Epithelial cell of proximal tubule (primary cell): ENCODE data around the gene ZNF609. TPM values are rescaled to one million over a fixed set of nuclear protein-coding genes. Genes with fewer than 3 reads are reported as not detected.
A peak's percentile ranks its signal among the peaks of the same experiment; 100 is the strongest.

Experiments
- DNase-seq: peaks from one replicate; pipeline ENCODE4 v3.0.0-alpha.2; 2011; ENCODE audit warnings: low read depth
- H3K4me3 ChIP-seq: 2 replicates; pipeline ENCODE4 v1.5.1; 2011; ENCODE audit warnings: low read depth, mild to moderate bottlenecking, low read length
- total RNA-seq: library from RNA; depleted of rRNA; stranded (reverse); fragments of >200 nt; gene quantifications from 2 replicates; pipeline ENCODE4 v1.2.3, GENCODE V29; 2015
- TF ChIP-seq, protein P1 (sequence below): conservative IDR thresholded peaks from 2 replicates; pipeline ENCODE4 v1.5.1; 2012; ENCODE audit warnings: low read depth, mild to moderate bottlenecking, low read length

Gene ZNF609
- total RNA-seq, 1 donor from 2014 or later: 11.0 TPM

GRCh38 chr15:64502551-64502950 is 42.2 kb downstream of the ZNF609 start:
- TF ChIP-seq, protein P1, sequence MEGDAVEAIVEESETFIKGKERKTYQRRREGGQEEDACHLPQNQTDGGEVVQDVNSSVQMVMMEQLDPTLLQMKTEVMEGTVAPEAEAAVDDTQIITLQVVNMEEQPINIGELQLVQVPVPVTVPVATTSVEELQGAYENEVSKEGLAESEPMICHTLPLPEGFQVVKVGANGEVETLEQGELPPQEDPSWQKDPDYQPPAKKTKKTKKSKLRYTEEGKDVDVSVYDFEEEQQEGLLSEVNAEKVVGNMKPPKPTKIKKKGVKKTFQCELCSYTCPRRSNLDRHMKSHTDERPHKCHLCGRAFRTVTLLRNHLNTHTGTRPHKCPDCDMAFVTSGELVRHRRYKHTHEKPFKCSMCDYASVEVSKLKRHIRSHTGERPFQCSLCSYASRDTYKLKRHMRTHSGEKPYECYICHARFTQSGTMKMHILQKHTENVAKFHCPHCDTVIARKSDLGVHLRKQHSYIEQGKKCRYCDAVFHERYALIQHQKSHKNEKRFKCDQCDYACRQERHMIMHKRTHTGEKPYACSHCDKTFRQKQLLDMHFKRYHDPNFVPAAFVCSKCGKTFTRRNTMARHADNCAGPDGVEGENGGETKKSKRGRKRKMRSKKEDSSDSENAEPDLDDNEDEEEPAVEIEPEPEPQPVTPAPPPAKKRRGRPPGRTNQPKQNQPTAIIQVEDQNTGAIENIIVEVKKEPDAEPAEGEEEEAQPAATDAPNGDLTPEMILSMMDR: no peak
- H3K4me3 ChIP-seq: no peak overlapping the region
- no peak for DNase-seq

GRCh38 chr15:64503197-64503596 is 42.8 kb downstream of the ZNF609 start:
- TF ChIP-seq, protein P1: no peak
- DNase-seq: no peak
- no peak overlapping the region for H3K4me3 ChIP-seq

GRCh38 chr15:64503640-64504039 is 43.3 kb downstream of the ZNF609 start:
- H3K4me3 ChIP-seq: no peak overlapping the region
- no peak for DNase-seq
- TF ChIP-seq, protein P1: no peak

GRCh38 chr15:64507293-64507802 is 47.0 kb downstream of the ZNF609 start:
- TF ChIP-seq, protein P1: no peak
- H3K4me3 ChIP-seq: no peak overlapping the region
- DNase-seq: peak; percentile 73

- no peak for DNase-seq
- H3K4me3 ChIP-seq: no peak overlapping the region
- TF ChIP-seq, protein P1: no peak
These were observed 47.5 kb downstream of the ZNF609 start for GRCh38 chr15:64507845-64508244.

DNA sequence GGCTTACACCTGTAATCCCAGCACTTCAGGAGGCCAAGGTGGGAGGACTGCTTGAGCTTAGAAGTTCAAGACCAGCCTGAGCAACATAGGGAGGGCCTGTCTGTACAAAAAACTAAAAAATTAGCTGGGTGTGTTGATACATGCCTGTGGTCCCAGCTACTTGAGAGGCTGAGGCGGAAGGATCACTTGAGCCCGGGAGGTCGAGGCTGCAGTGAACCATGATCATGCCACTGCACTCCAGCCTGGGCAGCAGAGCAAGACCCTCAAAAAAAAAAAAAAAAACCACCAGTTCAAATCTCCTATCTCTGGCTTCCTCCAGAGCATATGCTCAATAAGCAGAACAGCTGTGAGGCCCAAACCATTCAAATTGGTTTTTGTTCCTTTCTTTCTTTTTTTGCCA is 53.4 kb downstream of the ZNF609 start:
- DNase-seq: no peak
- H3K4me3 ChIP-seq: no peak overlapping the region
- TF ChIP-seq, protein P1: no peak

DNA sequence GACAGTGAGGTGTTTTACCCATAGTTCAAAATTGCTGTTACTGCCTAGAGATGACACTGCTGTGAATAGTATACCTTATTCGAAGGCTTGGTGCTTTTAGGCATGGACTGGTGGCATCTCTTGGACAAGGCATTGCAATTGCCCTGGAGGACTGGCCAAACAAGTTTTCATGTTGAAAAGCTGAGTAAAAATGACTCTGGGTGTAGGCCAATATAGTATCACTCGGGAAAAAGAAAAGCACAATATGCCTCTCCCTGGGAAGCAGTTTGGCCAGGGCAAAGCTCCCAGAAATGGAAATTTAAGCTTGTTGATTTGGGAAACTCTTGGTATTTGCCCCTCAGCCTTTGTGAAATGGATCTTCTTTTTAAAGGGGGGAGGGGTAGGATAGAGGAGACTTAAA is 54.8 kb downstream of the ZNF609 start:
- TF ChIP-seq, protein P1: no peak
- DNase-seq: no peak
- no peak overlapping the region for H3K4me3 ChIP-seq
